ENCODE measurements around the gene FDX1. TPM values are rescaled to one million over a fixed set of nuclear protein-coding genes. Genes with fewer than 3 reads are reported as not detected.

FDX1 gene
- total and polyA plus RNA-seq, 2 of the 13 experiments (the other 11 are each of a cell fraction or from before 2014, with no cell fraction given) = 4.5 to 13.1 TPM

DNA sequence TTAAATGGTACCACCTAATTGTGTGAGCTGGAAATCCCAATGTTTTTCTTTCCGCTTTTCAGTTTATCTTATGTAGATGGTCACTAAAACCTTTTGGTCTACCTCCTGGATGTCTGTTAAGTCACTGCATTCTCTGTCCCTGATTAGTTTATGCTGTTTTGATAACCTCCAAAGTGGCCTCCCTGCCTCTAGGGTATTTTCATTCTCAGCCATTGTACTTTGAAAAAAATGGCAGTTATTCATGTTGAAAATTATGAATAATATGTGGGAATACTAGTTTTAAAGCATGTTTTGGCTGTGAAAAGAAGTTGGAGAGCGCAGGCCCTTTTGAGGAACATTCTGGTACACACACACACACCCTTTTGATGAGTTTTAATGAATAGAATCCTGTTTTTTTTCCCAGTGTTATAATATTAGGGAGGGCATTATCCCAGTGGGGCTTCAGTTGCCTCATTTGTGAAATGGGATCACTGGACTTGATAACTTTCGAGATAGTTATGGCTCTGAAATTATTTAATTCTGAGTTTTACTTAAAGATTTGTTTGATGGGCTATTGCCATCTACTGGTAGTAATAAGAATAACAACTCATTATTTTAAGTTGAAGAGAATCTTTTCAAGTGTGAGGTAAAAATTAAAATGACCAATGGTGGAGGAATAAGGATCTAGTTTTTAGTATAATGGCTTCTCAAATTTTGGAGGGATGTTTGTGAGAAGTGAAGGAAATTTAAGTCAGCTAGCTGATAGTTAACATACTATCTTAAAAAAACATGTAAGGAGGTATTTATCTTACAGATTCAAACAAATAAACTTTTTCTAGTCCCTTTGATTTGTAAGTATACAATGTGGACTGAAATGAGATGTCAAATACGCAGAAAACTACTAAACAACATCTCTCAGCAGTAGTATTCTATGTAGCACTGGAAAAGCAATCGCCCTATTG, 3.9 kb downstream of the FDX1 start:
- no peak overlapping the region for H3K4me3 ChIP-seq (replicated peaks in 1 of 3; ENCODE audit: insufficient read depth in 1 of 3, low read depth in 2 of 3, low read length in 3 of 3)
- FAIRE-seq = peak; percentile 46
- peak; percentile 6 for DNase-seq (ENCODE audit: low spot score)
- H3K36me3 ChIP-seq (replicated peaks in 1 of 2; ENCODE audit: control insufficient read depth in 1 of 2, insufficient read depth in 2 of 2, low read length in 2 of 2) = peaks cover 1% of the 10 kb centered on the region in 2 experiments; a peak in 2 of 5 replicates
- H3K9ac ChIP-seq (ENCODE audit: insufficient read depth, low read depth, low read length) = no peak overlapping the region
- CTCF ChIA-PET (ENCODE audit: low intra/inter-chr PET ratio, low total read pairs) = interaction anchor here (1.5 to 1.7 kb wide), 2 partner anchors 56 to 233 kb away, joined by 5 to 12 read pairs; no protein-coding TSS in a partner anchor
- no peak overlapping the region for H3K27ac ChIP-seq (ENCODE audit: extremely low read length, insufficient read depth, low read length)
- no peak overlapping the region for H2AFZ ChIP-seq (ENCODE audit: low read length)
- H3K9me3 ChIP-seq (ENCODE audit: low read length) = no peaks in the 10 kb centered on the region
- ATAC-seq = no peak
- H3K4me1 ChIP-seq (ENCODE audit: insufficient read depth, low read length) = peaks cover 26% of the 10 kb centered on the region
- H3K4me2 ChIP-seq (ENCODE audit: low read depth, low read length) = no peak overlapping the region
- TF ChIP-seq STAG1 (CRISPR knock-in tag; IDR thresholded peaks at IDR 0.05) = peak; percentile 18; the same call in 1 of the 2 replicates
- TF ChIP-seq, protein P1, sequence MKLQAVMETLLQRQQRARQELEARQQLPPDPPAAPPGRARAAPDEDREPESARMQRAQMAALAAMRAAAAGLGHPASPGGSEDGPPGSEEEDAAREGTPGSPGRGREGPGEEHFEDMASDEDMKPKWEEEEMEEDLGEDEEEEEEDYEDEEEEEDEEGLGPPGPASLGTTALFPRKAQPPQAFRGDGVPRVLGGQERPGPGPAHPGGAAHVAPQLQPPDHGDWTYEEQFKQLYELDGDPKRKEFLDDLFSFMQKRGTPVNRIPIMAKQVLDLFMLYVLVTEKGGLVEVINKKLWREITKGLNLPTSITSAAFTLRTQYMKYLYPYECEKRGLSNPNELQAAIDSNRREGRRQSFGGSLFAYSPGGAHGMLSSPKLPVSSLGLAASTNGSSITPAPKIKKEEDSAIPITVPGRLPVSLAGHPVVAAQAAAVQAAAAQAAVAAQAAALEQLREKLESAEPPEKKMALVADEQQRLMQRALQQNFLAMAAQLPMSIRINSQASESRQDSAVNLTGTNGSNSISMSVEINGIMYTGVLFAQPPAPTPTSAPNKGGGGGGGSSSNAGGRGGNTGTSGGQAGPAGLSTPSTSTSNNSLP (IDR thresholded peaks at IDR 0.05; ENCODE audit: low read depth, low read length) = peak; percentile 39; the same call in 1 of the 2 replicates
- no peak for TF ChIP-seq HMG20A (CRISPR knock-in tag; IDR thresholded peaks at IDR 0.05; ENCODE audit: borderline replicate concordance)
- TF ChIP-seq, protein P2, sequence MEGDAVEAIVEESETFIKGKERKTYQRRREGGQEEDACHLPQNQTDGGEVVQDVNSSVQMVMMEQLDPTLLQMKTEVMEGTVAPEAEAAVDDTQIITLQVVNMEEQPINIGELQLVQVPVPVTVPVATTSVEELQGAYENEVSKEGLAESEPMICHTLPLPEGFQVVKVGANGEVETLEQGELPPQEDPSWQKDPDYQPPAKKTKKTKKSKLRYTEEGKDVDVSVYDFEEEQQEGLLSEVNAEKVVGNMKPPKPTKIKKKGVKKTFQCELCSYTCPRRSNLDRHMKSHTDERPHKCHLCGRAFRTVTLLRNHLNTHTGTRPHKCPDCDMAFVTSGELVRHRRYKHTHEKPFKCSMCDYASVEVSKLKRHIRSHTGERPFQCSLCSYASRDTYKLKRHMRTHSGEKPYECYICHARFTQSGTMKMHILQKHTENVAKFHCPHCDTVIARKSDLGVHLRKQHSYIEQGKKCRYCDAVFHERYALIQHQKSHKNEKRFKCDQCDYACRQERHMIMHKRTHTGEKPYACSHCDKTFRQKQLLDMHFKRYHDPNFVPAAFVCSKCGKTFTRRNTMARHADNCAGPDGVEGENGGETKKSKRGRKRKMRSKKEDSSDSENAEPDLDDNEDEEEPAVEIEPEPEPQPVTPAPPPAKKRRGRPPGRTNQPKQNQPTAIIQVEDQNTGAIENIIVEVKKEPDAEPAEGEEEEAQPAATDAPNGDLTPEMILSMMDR (CRISPR knock-in tag; IDR thresholded peaks at IDR 0.05) = peak; percentile 34; the same call in 1 of the 2 replicates
- no peak for TF ChIP-seq KDM4B (CRISPR knock-in tag; IDR thresholded peaks at IDR 0.05)
- TF ChIP-seq ZNF883 (CRISPR knock-in tag; IDR thresholded peaks at IDR 0.05; ENCODE audit: not compliant biosample characterization) = no peak
- BruUV-seq (replicated peaks) = no TSS peak
- H4K20me1 ChIP-seq (ENCODE audit: insufficient read depth, low read length) = peaks cover 6% of the 10 kb centered on the region; the same call in 1 of the 2 replicates
- 75% methylated on average over 5 of the region's 5 CpGs for WGBS (ENCODE audit: low lambda C conversion rate)
- H3K79me2 ChIP-seq (ENCODE audit: insufficient read depth, low read length) = peaks cover 50% of the 10 kb centered on the region
- no peaks in the 10 kb centered on the region for H3K27me3 ChIP-seq (ENCODE audit: control insufficient read depth in 1 of 2, insufficient read depth in 2 of 2, low read length in 2 of 2)
- POLR2A ChIA-PET = no interaction called here
- in situ Hi-C loops (cut with HindIII; ENCODE audit: extremely low pct_ligation_motif_present, low pct_unique_long_range_greater_than_20kb) (loop anchor here (5.0 kb wide), 1 partner anchor 231 kb away; no protein-coding TSS in a partner anchor), intact Hi-C loops (cut with micrococcal nuclease; ENCODE audit: unreplicated experiment) (loop anchor here (5.0 to 10.0 kb wide), 3 partner anchors 136 to 486 kb away; partner anchors contain the start of genes RDX and ZC3H12C)

All from HepG2 (cell line).